Measurements from ENCODE around the gene SH2D3C. TPM values are rescaled to one million over a fixed set of nuclear protein-coding genes. Genes with fewer than 3 reads are reported as not detected.
"Not testable (repeated sequence)": the region's sequence is repeated elsewhere in the genome, so short reads cannot be mapped to it uniquely, and the experiment has no call there.

SH2D3C gene
- total RNA-seq, 1 experiment from 2014 or later: 0.08 TPM

DNA sequence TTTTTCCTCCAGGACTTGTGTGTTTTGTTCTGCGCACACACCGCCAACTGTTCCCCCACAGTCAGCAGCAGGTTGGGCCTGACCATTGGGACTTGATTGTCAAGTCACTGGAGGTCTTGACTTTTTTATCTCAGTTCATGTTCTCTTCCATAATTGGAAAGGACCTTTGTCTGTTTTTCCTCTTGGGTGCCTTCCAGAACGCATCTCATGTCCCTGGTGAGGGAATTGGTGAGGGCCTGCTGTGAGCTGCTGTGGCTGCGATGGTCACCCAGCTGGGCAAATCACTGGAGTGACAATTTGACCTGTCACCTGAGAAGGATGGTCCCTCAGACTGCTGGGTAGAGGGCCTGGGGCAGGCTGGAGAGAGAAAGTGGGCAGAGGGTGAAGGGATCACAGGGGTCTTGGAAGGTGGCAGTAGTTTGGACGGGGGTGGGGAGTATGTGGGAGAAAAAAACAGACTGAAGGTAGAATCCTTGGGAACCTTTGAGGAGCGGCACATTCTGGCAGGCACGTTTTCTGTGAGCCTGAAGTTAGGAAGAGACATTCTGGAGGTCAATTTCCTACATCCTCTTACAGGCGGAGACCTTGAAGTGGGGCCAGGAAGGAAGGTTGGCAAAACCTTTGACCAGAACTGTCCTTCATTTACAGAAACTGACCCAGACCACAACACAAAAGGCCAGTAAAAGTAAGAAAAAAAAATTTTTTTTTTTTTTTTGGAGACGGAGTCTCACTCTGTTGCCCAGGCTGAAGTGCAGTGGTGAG lies 11.8 kb upstream of the SH2D3C start:
- in situ Hi-C loops (cut with HindIII; ENCODE audit: low pct_unique_long_range_greater_than_20kb, low sequenced_read_pairs): no loop called here
- no peak for DNase-seq (ENCODE audit: low read depth, low spot score)

DNA sequence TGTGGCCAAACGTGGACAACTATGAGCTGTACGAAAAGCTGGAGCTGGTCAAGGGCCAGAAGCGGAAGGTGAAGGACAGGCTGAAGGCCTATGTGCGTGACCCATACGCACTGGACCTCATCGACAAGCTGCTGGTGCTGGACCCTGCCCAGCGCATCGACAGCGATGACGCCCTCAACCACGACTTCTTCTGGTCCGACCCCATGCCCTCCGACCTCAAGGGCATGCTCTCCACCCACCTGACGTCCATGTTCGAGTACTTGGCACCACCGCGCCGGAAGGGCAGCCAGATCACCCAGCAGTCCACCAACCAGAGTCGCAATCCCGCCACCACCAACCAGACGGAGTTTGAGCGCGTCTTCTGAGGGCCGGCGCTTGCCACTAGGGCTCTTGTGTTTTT lies 10.7 kb upstream of the SH2D3C start:
- in situ Hi-C loops (cut with HindIII; ENCODE audit: low pct_unique_long_range_greater_than_20kb, low sequenced_read_pairs): no loop called here
- no peak for DNase-seq (ENCODE audit: low read depth, low spot score)

DNA sequence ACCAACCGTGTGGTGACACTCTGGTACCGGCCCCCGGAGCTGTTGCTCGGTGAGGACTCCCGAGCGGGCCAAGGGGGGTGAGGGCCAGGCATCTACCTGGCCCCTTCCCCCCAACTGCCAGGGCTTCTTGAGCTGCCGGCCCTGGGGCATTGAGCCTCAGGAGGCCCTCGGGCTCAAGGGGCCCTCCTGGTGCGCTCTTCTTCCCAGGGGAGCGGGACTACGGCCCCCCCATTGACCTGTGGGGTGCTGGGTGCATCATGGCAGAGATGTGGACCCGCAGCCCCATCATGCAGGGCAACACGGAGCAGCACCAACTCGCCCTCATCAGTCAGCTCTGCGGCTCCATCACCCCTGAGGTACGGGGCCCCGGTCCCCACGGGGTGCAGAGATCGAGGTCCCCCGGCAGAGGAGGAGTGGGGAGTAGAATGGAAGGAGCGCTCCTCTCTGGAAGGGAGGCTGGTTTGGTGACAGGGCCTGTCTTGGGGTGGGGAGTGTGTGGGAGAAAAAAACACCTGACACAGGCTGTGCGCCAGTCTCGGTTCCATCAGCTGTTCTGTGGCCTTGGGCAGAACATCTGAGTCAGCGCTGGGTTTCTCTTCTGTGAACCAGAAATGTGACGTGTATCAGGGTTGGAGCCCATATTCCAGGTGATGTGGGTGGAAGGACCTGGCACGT lies 10.0 kb upstream of the SH2D3C start:
- in situ Hi-C loops (cut with HindIII; ENCODE audit: low pct_unique_long_range_greater_than_20kb, low sequenced_read_pairs): no loop called here
- no peak for DNase-seq (ENCODE audit: low read depth, low spot score)

DNA sequence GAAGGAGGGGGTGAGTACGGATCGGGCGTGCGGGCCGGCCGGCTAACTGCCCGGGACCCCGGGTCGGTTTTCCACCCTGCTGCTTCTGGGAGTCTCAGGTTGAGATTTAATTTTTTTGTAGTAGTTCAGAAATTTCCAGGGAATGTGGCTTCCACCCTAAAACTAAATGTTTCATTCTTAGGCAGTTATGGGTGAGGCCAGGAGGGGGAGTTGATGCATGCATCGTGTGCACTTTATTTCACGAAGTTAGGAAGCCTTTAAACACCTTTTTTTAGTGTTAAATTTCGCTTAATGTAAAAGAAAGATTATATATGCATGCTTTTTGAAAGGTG lies 8.3 kb upstream of the SH2D3C start:
- in situ Hi-C loops (cut with HindIII; ENCODE audit: low pct_unique_long_range_greater_than_20kb, low sequenced_read_pairs): no loop called here

DNA sequence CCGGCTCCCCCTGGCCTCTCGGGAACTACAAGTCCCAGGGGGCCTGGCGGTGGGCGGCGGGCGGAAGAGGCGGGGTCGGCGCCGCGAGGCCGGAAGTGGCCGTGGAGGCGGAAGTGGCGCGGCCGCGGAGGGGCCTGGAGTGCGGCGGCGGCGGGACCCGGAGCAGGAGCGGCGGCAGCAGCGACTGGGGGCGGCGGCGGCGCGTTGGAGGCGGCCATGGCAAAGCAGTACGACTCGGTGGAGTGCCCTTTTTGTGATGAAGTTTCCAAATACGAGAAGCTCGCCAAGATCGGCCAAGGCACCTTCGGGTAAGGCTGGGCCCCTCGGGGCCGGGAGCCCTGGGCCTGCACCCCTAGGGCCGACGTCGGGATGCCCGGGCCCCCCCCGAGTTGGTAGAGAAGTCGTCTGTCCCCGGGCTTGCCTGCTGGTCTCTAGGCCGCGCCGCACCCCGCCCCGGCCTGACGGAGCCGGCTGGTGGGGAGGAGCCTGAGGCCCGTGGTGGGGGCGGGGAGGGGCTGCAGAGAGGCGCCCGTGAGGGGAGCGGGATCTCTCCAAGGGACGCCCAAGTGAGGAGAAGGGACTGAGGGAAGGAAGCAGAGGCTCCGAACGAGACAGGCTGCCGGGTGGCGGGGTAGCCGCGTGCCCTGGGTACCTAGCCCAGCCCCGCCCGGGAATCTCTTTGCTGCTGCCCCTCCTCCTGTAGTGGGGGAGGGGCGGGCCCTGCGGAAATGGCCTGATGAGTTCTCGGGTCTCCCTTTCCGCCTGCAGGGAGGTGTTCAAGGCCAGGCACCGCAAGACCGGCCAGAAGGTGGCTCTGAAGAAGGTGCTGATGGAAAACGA lies 7.7 kb upstream of the SH2D3C start, which contains the start of gene CDK9:
CDK9 (plus strand) TSS at position 102 of the 840 bp plus-strand sequence; CDS start at position 217, 115 bp downstream.
- in situ Hi-C loops (cut with HindIII; ENCODE audit: low pct_unique_long_range_greater_than_20kb, low sequenced_read_pairs): no loop called here
- DNase-seq (ENCODE audit: low read depth, low spot score): peak; percentile 87

More for the DNA sequence above, 8.3 kb upstream of the SH2D3C start:
- no peak for DNase-seq (ENCODE audit: low read depth, low spot score)

DNA sequence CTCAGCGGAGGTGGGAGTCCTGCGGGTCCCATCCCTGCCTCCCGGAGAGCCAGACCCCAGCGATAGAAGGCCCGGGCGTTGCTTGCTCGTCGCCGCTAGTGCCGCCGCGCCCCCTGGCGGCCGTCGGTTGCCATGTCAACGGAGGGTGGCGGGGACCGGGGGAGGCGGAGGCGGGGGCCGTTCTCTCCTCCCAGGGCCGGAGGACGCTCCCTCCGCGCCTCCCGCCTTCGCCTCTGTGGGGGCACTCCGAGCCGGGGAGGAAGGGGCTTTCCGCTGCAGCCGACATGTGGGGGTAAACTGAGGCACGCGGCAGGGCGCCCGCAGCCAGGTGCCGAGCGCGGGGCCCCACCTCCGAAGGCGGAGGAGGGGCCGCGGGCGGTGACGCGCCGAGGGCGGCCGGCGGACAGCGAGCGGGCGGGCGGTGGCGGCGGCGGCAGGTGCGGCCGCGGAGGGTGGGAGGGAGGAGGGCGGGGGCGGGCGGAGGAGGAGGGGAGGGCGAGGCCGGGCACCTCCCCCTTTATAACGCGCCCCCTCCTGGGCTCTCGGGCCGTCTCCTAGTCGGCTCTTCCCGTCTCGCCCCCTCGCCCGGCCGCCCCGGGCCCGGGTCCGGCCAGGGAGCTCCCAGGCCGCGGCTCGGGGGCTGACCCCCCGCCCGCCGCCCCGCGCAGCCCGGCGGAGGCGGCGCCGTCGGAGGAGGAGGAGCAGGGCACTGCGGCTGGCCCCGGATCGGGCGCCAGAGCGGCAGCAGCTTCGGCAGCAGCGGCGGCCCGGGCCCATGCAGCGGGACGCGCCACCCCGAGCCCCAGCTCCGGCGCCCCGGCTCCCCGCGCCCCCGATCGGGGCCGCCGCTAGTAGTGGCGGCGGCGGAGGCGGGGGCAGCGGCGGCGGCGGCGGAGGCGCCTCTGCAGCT lies 6.8 kb upstream of the SH2D3C start:
- in situ Hi-C loops (cut with HindIII; ENCODE audit: low pct_unique_long_range_greater_than_20kb, low sequenced_read_pairs): no loop called here

DNA sequence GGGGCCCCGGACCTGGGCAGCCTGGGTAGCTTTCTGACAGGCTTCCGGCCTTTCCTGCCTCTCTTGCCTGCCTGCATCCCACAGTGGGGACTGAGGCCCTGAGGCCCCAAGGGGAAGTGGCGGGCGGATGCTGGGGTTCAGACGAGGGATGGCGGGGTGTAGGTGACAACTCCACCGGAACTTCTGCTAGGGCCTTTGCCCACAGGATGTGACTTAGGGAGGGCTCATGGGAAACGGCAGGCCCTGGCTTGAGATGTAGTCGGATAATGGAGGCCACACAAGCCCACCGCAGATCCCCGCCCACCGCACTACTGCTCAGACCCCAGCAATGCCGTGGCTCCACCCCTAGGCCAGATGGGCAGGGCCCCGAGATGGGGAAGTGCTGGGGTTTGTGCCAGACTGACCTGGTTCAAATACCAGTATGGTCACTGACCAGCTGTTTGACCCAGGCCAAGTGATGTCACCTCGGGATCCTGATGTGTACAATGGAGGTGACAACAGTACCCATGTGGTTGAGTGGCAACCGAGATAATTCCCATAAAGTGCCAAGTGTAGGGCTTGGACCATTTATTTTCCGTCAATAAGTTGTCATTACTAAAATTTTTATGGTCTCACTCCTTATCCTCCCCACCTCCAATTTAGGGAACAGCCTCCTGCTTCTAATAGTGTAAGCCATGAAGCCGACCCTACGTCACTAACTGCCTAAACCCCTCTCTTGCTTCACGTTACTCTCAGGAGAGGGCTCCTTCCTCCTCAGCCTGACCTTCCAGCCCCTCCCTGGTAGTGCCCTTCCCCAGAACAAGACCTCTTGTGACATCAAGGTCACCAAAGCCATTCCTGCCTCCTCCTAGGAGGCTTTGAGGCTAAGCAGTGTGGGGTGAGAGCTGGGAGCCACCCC lies 4.9 kb upstream of the SH2D3C start:
- in situ Hi-C loops (cut with HindIII; ENCODE audit: low pct_unique_long_range_greater_than_20kb, low sequenced_read_pairs): no loop called here
- no peak for DNase-seq (ENCODE audit: low read depth, low spot score)

More for the DNA sequence above, 6.8 kb upstream of the SH2D3C start:
- DNase-seq (ENCODE audit: low read depth, low spot score): peak; percentile 79

DNA sequence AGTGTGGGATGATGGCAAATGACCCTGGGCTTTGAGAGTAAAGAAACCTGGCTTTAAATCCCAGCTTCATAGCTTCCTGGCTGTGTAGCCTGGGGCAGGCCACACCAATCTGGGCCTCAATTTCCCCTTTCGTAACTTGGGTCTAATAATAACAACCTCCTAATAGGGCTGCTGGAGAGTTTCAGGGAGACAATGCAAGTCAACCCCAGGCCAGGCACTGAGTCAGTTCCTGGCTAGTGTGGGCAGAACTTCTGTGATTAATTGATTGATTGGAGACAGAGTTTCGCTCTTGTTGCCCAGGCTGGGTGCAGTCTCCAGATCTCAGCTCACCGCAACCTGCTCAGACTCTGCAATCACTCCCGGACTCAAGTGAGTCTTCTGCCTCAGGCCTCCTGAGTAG lies 3.3 kb upstream of the SH2D3C start:
- in situ Hi-C loops (cut with HindIII; ENCODE audit: low pct_unique_long_range_greater_than_20kb, low sequenced_read_pairs): no loop called here
- no peak for DNase-seq (ENCODE audit: low read depth, low spot score)

DNA sequence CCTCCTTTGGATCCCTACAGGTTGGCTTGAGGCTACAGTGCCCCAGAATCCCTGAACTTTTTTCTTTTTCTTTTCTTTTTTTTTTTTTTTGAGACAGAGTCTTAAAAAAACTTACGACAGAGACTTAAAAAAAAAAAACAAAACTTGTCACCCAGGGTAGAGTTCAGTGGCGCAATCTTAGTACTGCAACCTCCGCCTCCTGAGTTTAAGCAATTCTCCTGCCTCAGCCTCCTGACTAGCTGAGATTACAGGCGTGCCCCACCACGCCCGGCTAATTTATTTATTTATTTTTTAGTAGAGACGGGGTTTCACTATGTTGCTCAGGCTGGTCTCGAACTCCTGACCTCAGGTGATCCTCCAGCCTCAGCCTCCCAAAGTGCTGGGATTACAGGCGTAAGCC lies 2.4 kb upstream of the SH2D3C start:
- in situ Hi-C loops (cut with HindIII; ENCODE audit: low pct_unique_long_range_greater_than_20kb, low sequenced_read_pairs); DNase-seq (ENCODE audit: low read depth, low spot score): not testable (repeated sequence)

DNA sequence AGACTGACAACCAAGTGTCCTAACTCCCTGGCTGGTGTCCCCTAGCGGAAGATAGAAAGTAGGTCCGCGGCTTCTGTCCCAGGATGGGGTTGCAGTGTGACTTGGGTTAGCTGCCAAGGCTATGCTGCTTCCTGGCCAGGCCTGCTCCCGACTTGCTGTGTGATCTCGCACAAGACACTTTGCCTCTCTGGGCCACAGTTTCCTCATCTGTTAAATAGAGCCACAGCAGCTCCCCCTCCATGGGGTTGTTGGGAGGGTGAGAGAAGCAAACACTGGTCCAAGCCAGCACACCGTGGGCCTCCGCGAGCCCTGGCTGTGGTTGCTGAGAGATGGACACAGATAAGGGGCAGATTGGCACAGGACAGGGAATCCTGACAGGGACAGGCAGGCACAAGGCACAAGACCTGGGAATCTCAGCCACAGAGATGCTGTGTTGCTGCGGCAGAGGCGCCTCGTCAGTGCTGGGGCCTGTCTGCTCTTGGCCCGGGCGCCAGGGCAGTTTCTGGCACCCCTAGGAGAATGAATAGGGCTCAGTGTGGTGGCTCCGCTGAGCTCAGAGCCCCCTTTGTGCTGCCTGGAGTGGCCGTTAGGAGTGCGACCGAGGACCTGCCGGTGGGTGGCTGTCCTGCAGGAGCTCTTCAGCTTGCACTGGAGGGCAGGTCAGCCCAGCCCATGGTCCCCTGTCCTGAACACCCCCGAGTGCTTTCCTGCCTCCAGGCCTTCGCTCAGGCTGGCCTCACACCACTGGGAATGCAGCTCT lies 1.8 kb upstream of the SH2D3C start:
- in situ Hi-C loops (cut with HindIII; ENCODE audit: low pct_unique_long_range_greater_than_20kb, low sequenced_read_pairs): no loop called here
- peak; percentile 41 for DNase-seq (ENCODE audit: low read depth, low spot score)

DNA sequence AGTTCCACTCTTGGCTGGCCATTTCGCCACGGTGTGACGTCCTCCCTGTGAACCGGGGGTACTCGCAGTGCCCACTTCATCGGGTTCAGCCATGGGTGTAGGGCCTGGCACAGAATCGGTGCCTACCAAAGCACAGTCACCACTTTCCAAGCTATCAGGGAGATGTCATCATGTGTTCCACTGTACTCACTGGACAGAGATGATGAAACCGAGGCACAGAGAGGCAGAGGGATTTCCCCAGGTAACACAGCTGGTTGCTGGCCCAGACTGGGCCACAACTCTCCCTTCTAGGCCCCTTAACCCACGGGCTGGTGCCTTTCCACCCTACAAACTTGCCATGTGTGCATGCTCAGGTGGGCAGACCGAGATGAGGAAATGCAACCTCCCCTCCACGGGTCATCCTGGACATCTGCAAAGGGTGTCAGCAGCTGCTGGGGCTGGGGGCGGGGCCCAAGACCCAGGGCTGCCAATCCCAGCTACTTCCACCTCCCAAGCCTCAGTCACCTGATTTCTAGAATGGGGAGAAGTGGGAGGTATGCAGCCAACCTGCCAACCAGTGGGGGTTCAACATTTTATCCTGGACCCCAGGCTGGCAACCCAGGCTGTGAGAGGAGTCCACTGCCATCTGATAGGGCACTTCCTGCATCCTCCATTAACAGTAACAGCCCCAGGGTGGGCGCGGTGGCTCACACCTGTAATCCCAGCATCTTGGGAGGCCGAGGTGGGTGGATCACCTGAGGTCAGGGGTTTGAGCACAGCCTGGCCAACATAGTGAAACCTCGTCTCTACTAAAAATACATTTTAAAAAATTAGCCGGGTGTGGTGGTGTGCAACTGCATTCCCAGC lies 893 bp upstream of the SH2D3C start:
- in situ Hi-C loops (cut with HindIII; ENCODE audit: low pct_unique_long_range_greater_than_20kb, low sequenced_read_pairs): no loop called here
- DNase-seq (ENCODE audit: low read depth, low spot score): no peak

DNA sequence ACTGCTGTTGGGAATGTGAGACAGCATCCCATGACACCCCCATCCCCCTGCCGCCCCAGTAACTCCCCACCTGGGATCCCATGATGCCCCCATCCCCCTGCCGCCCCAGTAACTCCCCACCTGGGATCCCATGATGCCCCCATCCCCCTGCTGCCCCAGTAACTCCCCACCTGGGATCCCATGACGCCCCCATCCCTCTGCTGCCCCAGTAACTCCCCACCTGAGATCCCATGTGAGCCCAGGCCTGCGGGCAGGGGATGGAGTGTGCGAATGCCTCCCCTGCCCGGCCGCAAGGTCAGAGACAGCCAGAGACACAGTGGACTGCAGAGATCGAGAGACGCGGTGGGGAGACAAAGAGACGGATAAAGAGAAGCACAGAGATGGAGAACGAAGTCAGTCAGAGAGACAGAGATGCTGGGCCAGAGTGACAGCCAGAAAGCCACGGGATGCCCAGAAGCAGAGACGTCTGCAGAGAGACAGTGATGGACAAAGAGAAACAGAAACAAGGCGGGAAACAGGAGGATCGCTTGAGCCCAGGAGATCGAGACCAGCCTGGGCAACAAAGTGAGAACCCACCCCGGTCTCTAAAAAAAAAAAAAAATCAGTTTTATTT lies 992 bp downstream of the SH2D3C start:
- in situ Hi-C loops (cut with HindIII; ENCODE audit: low pct_unique_long_range_greater_than_20kb, low sequenced_read_pairs): no loop called here
- no peak for DNase-seq (ENCODE audit: low read depth, low spot score)

DNA sequence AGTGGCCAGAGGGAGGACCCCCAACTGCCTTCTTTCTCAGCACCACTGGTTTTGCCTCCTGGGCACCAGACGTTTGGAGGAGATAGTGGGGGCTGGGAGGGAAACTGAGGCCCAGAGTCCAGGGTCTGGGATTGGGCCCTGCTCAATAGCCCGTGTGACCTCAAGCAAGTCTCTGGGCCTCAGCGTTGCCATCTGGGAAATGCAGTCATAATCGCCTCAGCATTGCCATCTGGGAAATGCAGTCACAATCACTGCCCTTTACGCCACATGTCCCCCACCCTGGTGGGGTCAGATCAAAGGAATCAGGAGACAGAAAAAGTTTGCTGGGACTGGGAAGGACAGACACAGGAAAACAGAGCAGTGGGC lies 1.6 kb downstream of the SH2D3C start:
- in situ Hi-C loops (cut with HindIII; ENCODE audit: low pct_unique_long_range_greater_than_20kb, low sequenced_read_pairs): no loop called here
- DNase-seq (ENCODE audit: low read depth, low spot score): no peak

DNA sequence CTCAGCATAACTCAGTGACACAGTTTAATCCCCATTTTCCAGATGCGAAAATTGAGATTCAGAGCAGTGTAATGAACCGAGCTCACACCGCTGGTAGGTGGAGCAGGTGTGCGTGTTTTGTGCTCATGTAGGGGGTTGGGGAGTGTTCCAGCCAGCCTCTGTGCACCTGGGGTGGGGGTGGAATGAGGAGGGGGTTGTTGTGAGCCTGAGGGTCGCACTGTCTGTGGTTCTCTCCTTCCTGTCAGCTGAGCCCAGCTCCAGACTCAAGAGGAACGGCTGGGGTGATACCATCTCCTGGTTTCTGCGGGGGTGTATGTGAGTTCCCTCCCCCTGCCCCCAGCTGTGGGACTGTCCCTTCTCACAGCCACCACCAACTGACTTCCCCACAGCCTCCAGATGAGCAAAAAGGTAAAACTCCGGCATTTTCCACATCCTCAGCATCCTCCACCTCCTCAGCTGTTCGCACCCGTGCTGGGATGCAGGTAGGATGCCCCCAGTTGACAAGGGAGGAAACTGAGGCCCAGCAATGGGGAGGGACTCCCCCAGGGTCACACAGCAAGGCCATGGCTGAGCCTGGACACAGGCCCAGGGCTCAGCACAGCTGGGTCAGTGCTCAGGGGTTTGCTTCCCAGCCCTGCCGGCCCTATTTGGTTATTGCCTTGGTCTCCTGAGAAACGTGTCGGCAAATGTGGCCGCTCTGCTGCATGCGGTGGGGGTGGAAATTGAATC lies 2.1 kb downstream of the SH2D3C start:
- no peak for DNase-seq (ENCODE audit: low read depth, low spot score)
- in situ Hi-C loops (cut with HindIII; ENCODE audit: low pct_unique_long_range_greater_than_20kb, low sequenced_read_pairs): no loop called here

Data from SK-MEL-5 (cell line).